Adrenal gland (tissue), 5 donors: ENCODE measurements around the gene ZNF57.
"Not testable (repeated sequence)": the region's sequence is repeated elsewhere in the genome, so short reads cannot be mapped to it uniquely, and the experiment has no call there.

ENCODE experiments used
- CTCF ChIP-seq, 6 experiments: fragments of 450-650 bp in 4 of 6; fragments of 200-600 bp in 2 of 6; sonication (generic) in 1 of 6; IDR thresholded peaks; 1 replicate in 5 of 6; 2 replicates in 1 of 6; pipeline versions ENCODE4 v1.5.1 to v1.8.0; 2016 to 2021; ENCODE audit warnings: antibody characterized with exemption in 6 of 6, mild to moderate bottlenecking in 2 of 6, moderate library complexity in 1 of 6
- POLR2A ChIP-seq, 2 donors: fragments of 450-650 bp; IDR thresholded peaks; one replicate each; pipeline ENCODE4 v1.6.1; 2017; ENCODE audit warnings: antibody characterized with exemption in 2 of 2, mild to moderate bottlenecking in 2 of 2, moderate library complexity in 1 of 2
- donor health status: DM: no; HTN: no; CAD: no.

- not testable (repeated sequence) for TF ChIP-seq CTCF, POLR2A (IDR thresholded peaks at IDR 0.05)
These were observed 62.9 kb downstream of the ZNF57 start for GRCh38 chr19:2963631-2964030.
